HEK293 (cell line): Measurements from ENCODE around the gene SOAT2.
A peak's percentile ranks its signal among the peaks of the same experiment; 100 is the strongest.

Source experiments
- CTCF ChIA-PET: fragments of 350-600 bp; formaldehyde crosslinking; extraction: SDS; loops from one replicate; lab custom pipeline; 2021; ENCODE audit warnings: antibody characterized with exemption; lab: Yijun Ruan, JAX
- POLR2A ChIA-PET: fragments of 300-600 bp; formaldehyde crosslinking; extraction: SDS; loops from one replicate; lab custom pipeline; 2020; ENCODE audit warnings: antibody characterized with exemption, inconsistent platforms; lab: Yijun Ruan, JAX
- H3K27ac ChIP-seq: fragments of 200-500 bp; sonication (Bioruptor generic); 2 replicates; pipeline ENCODE4 v1.5.1; 2014; ENCODE audit warnings: low read depth, low read length, control low read depth, inconsistent platforms; ENCODE audit errors: extremely low read depth
- H3K36me3 ChIP-seq, 2 experiments: fragments of 200-500 bp in 1 of 2; sonication (Bioruptor generic) in 1 of 2; 1 replicate in 1 of 2; 2 replicates in 1 of 2; pipeline ENCODE4 v1.5.1; 2014 to 2017; ENCODE audit warnings: inconsistent platforms in 2 of 2, low read length in 2 of 2; ENCODE audit not compliant: control insufficient read depth in 2 of 2, insufficient read depth in 1 of 2
- H3K4me1 ChIP-seq: fragments of 200-500 bp; sonication (Bioruptor generic); 2 replicates; pipeline ENCODE4 v1.5.1; 2014; ENCODE audit warnings: mild to moderate bottlenecking, low read length, inconsistent platforms; ENCODE audit not compliant: control insufficient read depth, insufficient read depth
- H3K4me3 ChIP-seq: 2 replicates; pipeline ENCODE4 v1.5.1; 2011; ENCODE audit warnings: low read depth, mild to moderate bottlenecking, control low read depth, low read length, moderate library complexity
- H3K9me3 ChIP-seq: fragments of 200-500 bp; sonication (Bioruptor generic); 2 replicates; pipeline ENCODE4 v1.5.1; 2014; ENCODE audit warnings: low read depth, low read length, inconsistent platforms; ENCODE audit not compliant: control insufficient read depth, insufficient read depth
- EGR2 ChIP-seq: fragments of 450-650 bp; formaldehyde crosslinking; IDR thresholded peaks from 2 replicates; pipeline ENCODE4 v1.5.1; 2016; ENCODE audit warnings: low read depth, missing biosample characterization, missing genetic modification characterization
- GFI1B ChIP-seq: fragments of 450-650 bp; formaldehyde crosslinking; IDR thresholded peaks from 2 replicates; pipeline ENCODE4 v1.5.1; 2016; ENCODE audit warnings: missing biosample characterization, missing genetic modification characterization
- GLIS1 ChIP-seq: fragments of 450-650 bp; formaldehyde crosslinking; IDR thresholded peaks from 2 replicates; pipeline ENCODE4 v1.5.1; 2016; ENCODE audit warnings: missing biosample characterization, missing genetic modification characterization
- GLIS2 ChIP-seq: fragments of 450-650 bp; formaldehyde crosslinking; IDR thresholded peaks from 2 replicates; pipeline ENCODE4 v1.5.1; 2016; ENCODE audit warnings: missing biosample characterization, missing genetic modification characterization
- HOXD13 ChIP-seq: sonication (generic); formaldehyde crosslinking; IDR thresholded peaks from 2 replicates; pipeline ENCODE4 v1.8.0; 2022; ENCODE audit warnings: missing genetic modification reagents, borderline replicate concordance
- IKZF3 ChIP-seq: fragments of 450-650 bp; IDR thresholded peaks from 2 replicates; pipeline ENCODE4 v1.5.0; 2018; ENCODE audit warnings: missing biosample characterization, mild to moderate bottlenecking, missing genetic modification characterization, moderate library complexity
- KLF7 ChIP-seq: fragments of 450-650 bp; formaldehyde crosslinking; IDR thresholded peaks from 2 replicates; pipeline ENCODE4 v1.5.1; 2016; ENCODE audit warnings: missing biosample characterization, missing genetic modification characterization, borderline replicate concordance
- WT1 ChIP-seq: fragments of 450-650 bp; formaldehyde crosslinking; IDR thresholded peaks from 2 replicates; pipeline ENCODE4 v1.5.1; 2016; ENCODE audit warnings: missing biosample characterization, missing genetic modification characterization
- ZBTB17 ChIP-seq: fragments of 450-650 bp; formaldehyde crosslinking; IDR thresholded peaks from 2 replicates; pipeline ENCODE4 v1.5.1; 2016; ENCODE audit warnings: missing biosample characterization, missing genetic modification characterization
- ZFHX2 ChIP-seq: fragments of 450-650 bp; formaldehyde crosslinking; conservative IDR thresholded peaks from 2 replicates; pipeline ENCODE4 v1.5.1; 2016; ENCODE audit warnings: missing biosample characterization, missing genetic modification characterization
- ZNF223 ChIP-seq: fragments of 450-650 bp; formaldehyde crosslinking; IDR thresholded peaks from 2 replicates; pipeline ENCODE4 v1.5.1; 2016; ENCODE audit warnings: missing biosample characterization, missing genetic modification characterization
- ZNF398 ChIP-seq: fragments of 450-650 bp; formaldehyde crosslinking; IDR thresholded peaks from 2 replicates; pipeline ENCODE4 v1.5.1; 2017; ENCODE audit warnings: missing biosample characterization, missing genetic modification characterization
- ZNF404 ChIP-seq: fragments of 450-650 bp; formaldehyde crosslinking; IDR thresholded peaks from 2 replicates; pipeline ENCODE4 v1.5.1; 2017; ENCODE audit warnings: missing biosample characterization, missing genetic modification characterization
- ZNF426 ChIP-seq: fragments of 450-650 bp; formaldehyde crosslinking; IDR thresholded peaks from 2 replicates; pipeline ENCODE4 v1.5.1; 2017; ENCODE audit warnings: missing biosample characterization, missing genetic modification characterization, mild to moderate bottlenecking, inconsistent platforms, moderate library complexity
- ZNF473 ChIP-seq: fragments of 450-650 bp; formaldehyde crosslinking; IDR thresholded peaks from 2 replicates; pipeline ENCODE4 v1.5.1; 2017; ENCODE audit warnings: missing biosample characterization, missing genetic modification characterization
- ZNF600 ChIP-seq: fragments of 450-650 bp; formaldehyde crosslinking; IDR thresholded peaks from 2 replicates; pipeline ENCODE4 v1.5.1; 2016; ENCODE audit warnings: missing biosample characterization, missing genetic modification characterization
- ZNF76 ChIP-seq: fragments of 450-650 bp; formaldehyde crosslinking; IDR thresholded peaks from 2 replicates; pipeline ENCODE4; 2016; ENCODE audit warnings: low read depth, missing biosample characterization, missing genetic modification characterization, borderline replicate concordance

SOAT2 gene

GRCh38 chr12:53120685-53121525, 17.6 kb downstream of the SOAT2 start:
- H3K27ac ChIP-seq, result no peak overlapping the region
- POLR2A ChIA-PET, result no interaction called here
- TF ChIP-seq ZNF473 (tag by site-specific recombination) (no peak), ZNF600 (tag by site-specific recombination) (peak; percentile 24; the same call in 1 of the 2 replicates), ZNF426 (tag by site-specific recombination) (no peak), ZNF404 (tag by site-specific recombination) (no peak), WT1 (tag by site-specific recombination) (0 out of 2 replicates have a peak, but pooled peaks have one; percentile 12)
- CTCF ChIA-PET, result interaction anchor here (0.8 kb wide), 1 partner anchor 277 kb away, joined by 3 read pairs; no protein-coding TSS in a partner anchor
- no peaks in the 10 kb centered on the region for H3K4me1 ChIP-seq
- H3K9me3 ChIP-seq, result no peaks in the 10 kb centered on the region
- no peaks in the 10 kb centered on the region for H3K36me3 ChIP-seq
- H3K4me3 ChIP-seq, result no peak overlapping the region

- no peak overlapping the region for H3K4me3 ChIP-seq
- H3K9me3 ChIP-seq, result no peaks in the 10 kb centered on the region
- CTCF ChIA-PET, result no interaction called here
- POLR2A ChIA-PET, result interaction anchor here (0.6 kb wide), 1 partner anchor 931 kb away, joined by 3 read pairs; the partner anchor contains the start of gene HOXC4
- no peak for TF ChIP-seq ZNF76 (tag by site-specific recombination)
- peak; percentile 40 for TF ChIP-seq GLIS2 (tag by site-specific recombination)
- peak; percentile 85 for TF ChIP-seq EGR2
- TF ChIP-seq ZNF398 (tag by site-specific recombination), result peak; percentile 40; the same call in 1 of the 2 replicates
- peak; percentile 27; the same call in 1 of the 2 replicates for TF ChIP-seq ZBTB17
- TF ChIP-seq GLIS1 (tag by site-specific recombination), result peak; percentile 86
- peak; percentile 87 for TF ChIP-seq ZFHX2 (tag by site-specific recombination)
- no peak for TF ChIP-seq HOXD13 (CRISPR knock-in tag)
- no peak for TF ChIP-seq KLF7
- TF ChIP-seq ZNF223 (tag by site-specific recombination), result no peak
- no peaks in the 10 kb centered on the region for H3K4me1 ChIP-seq
- H3K36me3 ChIP-seq, result no peaks in the 10 kb centered on the region
- no peak overlapping the region for H3K27ac ChIP-seq
These were observed 19.7 kb downstream of the SOAT2 start for GRCh38 chr12:53122961-53123468.

GRCh38 chr12:53123578-53124351, 20.5 kb downstream of the SOAT2 start:
- ChIA-PET CTCF (no interaction called here), POLR2A (interaction anchor here (0.6 kb wide), 1 partner anchor 930 kb away, joined by 3 read pairs; the partner anchor contains the start of gene HOXC4)
- TF ChIP-seq GFI1B (tag by site-specific recombination), result no peak
- peak; percentile 84 for TF ChIP-seq ZNF600 (tag by site-specific recombination)
- TF ChIP-seq IKZF3, result 0 out of 2 replicates have a peak, but pooled peaks have one; percentile 7
- H3K4me3 ChIP-seq, result no peak overlapping the region
- no peaks in the 10 kb centered on the region for H3K36me3 ChIP-seq
- H3K4me1 ChIP-seq, result no peaks in the 10 kb centered on the region
- H3K27ac ChIP-seq, result no peak overlapping the region
- H3K9me3 ChIP-seq, result no peaks in the 10 kb centered on the region
